HG03097 (cell line): ENCODE measurements around the gene SYNC.
"Not testable (repeated sequence)": the region's sequence is repeated elsewhere in the genome, so short reads cannot be mapped to it uniquely, and the experiment has no call there.

Experiments
- ATAC-seq: cut with Tn5 transposase; IDR thresholded peaks from one replicate; pipeline ENCODE4 v1.9.1; 2021; ENCODE audit not compliant: unreplicated experiment, low FRiP score

Gene SYNC

DNA sequence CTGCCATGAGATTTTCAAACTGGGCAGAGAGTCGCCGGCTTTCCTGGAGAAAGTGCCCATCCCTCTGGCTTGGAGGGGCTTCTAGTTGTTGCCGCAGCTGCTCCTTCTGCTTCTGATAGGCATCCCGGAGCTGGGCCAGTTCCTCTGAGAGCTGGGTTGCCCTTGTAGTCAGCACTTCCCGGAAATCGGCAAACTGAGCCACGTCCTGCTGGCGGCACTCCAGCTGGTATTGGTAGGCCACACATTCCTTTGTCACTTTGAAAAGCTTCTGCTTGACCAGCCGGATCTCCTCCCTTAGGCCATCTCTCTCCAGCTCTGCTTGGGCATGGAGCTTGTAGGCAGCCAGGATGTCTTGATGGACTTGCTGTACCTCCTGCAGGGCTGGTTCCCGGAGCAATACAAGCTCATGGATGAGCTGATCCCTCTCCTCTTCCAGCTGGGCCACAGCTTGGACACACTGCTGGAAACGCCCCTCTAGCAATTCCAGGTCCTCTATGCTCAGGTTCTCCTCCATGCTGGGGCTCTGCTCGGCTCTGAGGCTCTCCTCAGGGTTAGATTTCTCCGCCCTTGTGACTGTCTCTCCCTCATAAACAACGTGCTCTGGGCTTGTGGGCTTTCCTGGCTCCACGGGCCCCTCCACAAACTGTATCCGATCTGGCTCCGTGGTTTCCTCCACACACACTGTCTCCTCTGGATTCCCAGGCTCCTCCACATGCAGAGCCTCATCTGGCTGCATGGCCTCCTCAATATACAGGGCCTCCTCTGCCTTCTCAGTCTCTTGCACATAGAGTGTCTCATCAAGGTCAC, 7.3 kb downstream of the SYNC start:
- ATAC-seq: no peak

DNA sequence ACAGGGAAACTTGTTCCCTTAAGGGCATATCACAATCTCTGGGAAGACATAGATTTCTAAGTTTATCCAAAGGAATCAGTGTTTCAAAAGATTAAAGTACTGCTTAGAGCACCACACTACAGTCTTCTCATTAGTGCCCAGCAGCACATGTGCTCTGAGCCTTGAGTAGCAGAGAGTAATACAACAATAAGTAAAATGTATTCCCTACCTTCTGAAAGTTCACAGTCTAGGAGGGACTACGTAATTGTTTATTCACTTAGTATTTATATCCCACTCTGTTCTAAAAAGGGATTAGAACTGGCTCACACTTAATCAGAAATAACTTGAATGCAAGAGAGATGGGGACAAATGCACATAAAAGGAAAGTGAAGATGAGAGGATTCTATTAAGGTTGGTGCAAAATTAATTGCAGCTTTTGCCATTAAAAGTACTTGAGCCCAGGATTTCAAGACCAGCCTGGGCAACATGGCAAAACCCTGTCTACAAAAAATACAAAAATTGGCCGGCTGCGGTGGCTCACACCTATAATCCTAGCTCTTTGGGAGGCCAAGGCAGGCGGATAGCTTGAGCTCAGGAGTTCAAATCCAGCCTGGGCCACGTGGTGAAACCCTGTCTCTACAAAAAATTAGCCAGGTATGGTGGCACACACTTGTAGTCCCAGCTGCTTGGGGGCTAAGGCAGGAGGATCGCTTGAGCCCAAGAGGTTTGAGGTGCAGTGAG, 9.0 kb downstream of the SYNC start:
- no peak for ATAC-seq

DNA sequence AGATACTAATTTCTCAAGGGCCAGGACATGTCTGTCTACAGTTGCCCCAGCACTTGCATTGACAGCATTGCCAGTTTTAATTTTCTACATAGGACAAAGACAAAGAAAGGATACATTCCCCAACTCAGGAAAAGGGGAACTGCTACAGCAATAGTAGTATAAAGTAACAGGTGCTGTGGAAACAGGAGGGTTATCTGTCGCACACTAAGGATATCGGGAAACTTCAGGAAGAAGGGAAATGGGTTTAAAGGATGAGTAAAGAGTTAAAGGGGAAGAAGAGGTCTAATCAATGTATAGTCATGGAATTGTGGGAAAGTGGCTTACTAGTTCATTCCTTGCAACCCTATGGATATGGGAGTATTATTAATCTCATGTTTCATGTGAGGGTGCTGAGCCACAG, 16.2 kb downstream of the SYNC start:
- ATAC-seq: no peak

GRCh38 chr1:32685498-32685897, 17.1 kb downstream of the SYNC start:
- ATAC-seq: no peak

DNA sequence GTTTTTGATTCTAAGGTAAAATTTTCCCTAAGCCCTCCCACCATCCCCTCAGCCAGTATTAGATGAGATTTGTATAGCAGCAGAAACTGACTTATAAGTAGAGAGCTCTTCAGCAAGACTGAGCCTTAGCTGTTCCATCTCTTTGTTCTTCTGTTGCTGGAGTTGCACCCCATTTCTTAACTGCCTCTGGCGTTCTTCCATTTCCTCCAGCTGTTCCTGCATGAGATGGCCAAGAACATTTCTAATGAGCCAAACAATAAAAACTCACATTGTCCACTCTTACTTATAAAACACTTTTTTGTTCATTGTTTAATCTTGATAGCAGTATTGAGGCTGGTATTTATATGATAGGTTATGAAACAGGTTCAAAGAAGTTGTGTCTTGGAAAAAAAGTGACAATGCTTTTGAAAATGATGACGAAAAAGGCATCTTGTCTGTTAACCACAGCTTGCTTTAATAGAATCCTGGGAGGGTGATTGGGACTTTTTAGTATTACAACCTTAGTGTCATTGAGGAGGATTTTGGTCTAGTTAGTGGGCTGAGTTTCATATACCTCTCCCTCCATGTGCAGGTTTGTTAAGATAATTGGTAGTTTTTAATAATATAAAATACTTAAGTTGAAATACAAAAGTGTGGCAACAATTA, 18.3 kb downstream of the SYNC start:
- no peak for ATAC-seq

DNA sequence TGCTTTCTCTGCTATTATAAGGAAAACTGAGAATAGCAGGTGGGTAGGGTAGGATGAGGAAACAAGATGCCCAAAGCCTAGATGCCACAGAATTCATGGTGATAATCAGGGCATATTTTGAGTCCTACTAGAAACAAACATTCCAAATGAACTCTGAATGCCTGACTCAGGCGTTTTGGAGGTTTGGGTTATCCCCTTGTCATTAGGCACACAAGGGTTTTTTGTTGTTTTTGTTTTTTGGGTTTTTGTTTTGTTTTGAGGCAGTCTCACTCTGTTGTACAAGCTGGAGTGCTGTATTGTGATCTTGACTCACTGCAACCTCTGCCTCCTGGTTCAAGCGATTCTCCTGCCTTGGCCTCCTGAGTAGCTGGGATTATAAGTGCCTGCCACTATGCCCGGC, 19.2 kb downstream of the SYNC start:
- ATAC-seq: no peak

GRCh38 chr1:32681999-32682398, 20.6 kb downstream of the SYNC start:
- ATAC-seq: no peak

DNA sequence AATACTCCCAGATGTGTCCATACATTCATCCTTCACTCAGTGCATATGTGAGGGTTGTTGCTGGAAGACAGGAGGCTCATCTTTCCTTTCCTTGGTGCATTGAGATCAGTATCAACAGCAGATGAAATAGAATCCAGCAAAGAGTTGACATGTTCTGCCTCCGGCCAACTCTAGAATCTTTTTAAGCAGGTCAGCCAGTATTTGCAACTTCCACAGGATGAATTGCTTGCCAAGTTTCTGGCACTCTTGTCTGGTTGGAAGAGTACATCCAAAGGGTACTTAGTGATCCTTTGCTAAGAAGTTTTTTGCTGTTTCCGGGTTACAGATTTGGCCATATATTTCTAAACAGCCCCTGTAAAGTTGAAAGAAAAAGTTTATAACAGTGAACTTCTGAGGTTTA, 21.1 kb downstream of the SYNC start:
- ATAC-seq: no peak

- ATAC-seq: no peak
These were observed 21.9 kb downstream of the SYNC start for GRCh38 chr1:32680642-32681041.

GRCh38 chr1:32679993-32680392, 22.6 kb downstream of the SYNC start:
- not testable (repeated sequence) for ATAC-seq

GRCh38 chr1:32676945-32677344, 25.6 kb downstream of the SYNC start:
- ATAC-seq: no peak

DNA sequence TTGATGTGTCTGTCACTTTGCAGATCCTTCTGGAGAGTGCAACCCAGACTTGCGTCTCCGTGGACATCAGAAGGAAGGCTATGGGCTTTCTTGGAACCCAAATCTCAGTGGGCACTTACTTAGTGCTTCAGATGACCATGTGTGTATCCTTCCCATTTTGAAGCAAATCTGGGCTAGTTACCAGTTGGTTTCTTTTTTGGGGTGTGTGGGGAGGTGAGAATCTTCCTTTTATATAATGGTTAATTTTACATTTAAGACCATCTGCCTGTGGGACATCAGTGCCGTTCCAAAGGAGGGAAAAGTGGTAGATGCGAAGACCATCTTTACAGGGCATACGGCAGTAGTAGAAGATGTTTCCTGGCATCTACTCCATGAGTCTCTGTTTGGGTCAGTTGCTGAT, 33.9 kb downstream of the SYNC start:
- not testable (repeated sequence) for ATAC-seq

DNA sequence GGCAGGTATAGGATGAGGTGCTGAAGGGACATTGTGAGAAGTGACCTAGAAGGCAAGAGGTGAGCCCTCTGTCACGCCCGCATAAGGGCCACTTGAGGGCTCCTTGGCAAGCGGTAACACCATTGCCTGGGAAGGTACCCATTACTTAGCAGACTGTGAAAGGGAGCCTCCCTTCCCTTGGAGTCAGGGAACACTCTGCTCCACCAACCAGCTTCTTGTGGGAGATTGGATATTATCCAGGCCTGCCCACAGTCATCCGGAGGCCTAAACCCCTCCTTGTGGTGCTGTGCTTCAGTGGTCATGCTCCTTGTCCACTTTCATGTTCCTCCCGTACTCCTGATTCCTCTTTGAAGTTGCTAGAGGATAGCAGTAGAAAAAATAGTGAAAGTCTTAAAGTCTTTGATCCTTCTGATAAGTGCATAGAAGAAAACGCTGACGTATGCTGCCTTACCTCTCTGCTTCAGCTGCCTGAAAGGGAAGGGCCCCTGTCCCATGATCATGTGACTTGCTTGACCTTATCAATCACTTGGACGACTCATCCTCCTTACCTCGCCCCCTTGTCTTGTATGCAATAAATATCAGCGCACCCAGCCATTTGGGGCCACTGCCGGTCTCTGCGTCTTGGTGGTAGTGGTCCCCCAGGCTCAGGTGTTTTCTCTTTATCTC, 35.5 kb downstream of the SYNC start:
- no peak for ATAC-seq

DNA sequence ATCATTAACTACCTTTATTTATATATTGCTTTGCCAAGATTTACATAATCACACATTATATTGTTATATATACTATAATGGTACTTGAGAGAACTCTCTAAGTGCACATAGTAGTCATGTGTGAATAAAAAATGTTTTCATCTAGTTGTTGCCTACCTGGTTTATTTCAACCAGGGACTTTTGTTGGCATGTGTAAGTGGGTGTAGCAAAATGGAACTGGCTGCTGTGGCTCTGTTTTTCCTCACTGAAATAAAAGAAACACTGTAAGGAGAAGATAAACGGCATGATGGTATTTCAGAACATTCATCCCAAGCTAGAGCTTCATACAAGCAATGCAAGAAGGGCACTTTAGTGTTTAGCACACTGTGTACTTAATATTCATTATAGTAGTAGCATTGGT, 36.7 kb downstream of the SYNC start:
- ATAC-seq: no peak

- ATAC-seq: no peak
These were observed 43.0 kb downstream of the SYNC start for GRCh38 chr1:32659581-32659980.

DNA sequence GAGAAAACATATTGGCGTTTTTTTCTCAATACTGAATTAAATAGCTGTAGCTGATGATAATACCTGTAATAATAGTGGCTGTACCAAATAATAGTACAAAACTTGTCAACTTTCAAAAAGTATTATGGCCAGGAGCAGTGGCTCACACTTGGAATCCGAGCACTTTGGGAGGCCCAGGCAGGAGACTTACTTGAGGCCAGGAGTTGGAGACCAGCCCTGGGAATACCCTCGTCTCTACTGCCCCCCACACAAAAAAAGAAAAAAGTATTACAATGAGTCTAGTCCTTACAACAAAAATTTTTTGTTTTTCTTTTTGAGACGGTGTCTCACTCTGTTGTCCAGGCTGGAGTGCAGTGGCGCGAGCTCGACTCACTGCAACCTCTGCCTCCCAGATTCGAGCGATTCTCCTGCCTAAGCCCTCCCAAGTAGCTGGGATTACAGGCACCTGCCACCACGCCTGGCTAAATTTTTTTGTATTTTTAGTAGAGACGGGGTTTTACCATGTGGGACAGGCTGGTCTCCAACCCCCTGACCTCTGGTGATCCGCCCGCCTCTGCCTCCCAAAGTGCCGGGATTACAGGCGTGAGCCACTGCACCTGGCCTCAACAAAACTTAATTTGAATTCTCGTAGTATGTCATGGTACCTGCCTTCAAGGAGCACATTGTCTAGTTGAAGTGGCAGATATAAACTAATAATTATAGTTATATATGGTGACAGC, 50.2 kb downstream of the SYNC start:
- no peak for ATAC-seq

DNA sequence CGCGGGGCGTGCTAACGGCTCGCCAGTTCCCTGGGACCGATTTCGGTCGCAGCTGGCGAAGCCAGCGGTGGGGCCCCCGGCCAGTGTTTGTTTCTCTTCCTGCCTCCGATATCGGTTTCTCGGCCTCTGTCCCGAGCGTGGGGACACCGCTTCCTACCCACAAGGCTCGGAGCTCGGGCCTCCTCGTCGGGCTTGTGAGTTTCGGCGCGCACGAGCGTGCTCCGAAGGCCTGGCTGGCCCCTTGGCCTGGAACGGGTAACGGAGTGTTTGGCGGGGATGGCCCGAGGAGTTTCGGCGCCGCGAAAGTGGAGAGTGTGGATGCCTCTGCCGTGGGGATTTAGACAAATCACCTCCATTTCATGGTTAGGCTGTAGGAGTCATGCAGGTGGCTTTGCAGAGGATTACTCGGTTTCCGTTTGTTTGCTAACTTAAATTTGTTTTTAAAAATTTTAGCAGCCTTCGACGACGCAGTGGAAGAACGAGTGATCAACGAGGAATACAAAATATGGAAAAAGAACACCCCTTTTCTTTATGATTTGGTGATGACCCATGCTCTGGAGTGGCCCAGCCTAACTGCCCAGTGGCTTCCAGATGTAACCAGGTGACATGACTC, 51.0 kb downstream of the SYNC start:
- peak; percentile 33 for ATAC-seq

GRCh38 chr1:32650752-32651460, 51.7 kb downstream of the SYNC start, which contains the start of gene RBBP4:
TSS of gene RBBP4 (plus strand) at chr1:32651208. CDS start at chr1:32651307, 99 bp downstream.
- peak; percentile 86 for ATAC-seq

DNA sequence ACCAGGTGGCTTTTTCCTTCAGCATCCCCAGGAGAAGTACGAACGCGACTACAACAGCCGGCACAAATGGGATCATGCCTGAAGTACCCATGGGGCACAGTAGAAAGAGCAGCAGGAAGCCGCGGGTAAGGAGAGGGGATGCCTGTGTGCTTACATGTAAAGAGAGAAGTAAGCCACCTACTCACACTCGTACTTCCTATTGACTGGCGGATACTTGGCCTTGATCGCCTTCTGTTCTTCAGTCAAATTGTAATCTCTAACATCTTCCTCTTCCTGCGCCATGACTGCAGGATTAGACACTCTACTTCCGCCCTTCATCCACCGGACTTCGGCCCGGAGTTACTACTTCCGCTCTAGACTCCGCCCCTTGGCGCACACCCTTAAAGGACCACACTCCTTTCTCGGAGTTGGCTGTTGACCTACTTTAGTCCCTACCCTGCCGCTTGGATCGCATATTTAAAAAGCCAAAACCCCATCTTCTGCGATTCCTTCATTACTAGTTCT, 52.3 kb downstream of the SYNC start, which contains the start of gene ZBTB8OS:
Gene ZBTB8OS (minus strand): TSS at position 303 of the 504 bp plus-strand sequence. CDS start 21 bp downstream, at position 282.
- peak; percentile 50 for ATAC-seq
